Panc1 (cell line): ENCODE measurements around the gene GAP43. TPM values are rescaled to one million over a fixed set of nuclear protein-coding genes. Genes with fewer than 3 reads are reported as not detected.

Experiments
- ATAC-seq: fragments of 200-7000 bp; cut with Tn5 transposase; 2 replicates; pipeline ENCODE4 v1.9.1; 2020; ENCODE audit warnings: mild to moderate bottlenecking, moderate library complexity
- BruUV-seq: library from RNA; stranded (reverse); fragments of 400-500 nt; replicated peaks from 2 replicates; lab custom pipeline; 2021; lab: Mats Ljungman, UMichigan
- CTCF ChIA-PET: fragments of 300-600 bp; sonication (Branson Sonifier 250); formaldehyde crosslinking; loops from one replicate; lab custom pipeline; 2022; ENCODE audit warnings: antibody characterized with exemption; lab: Charles Lee
- POLR2A ChIA-PET: fragments of 300-600 bp; sonication (Branson Sonifier 250); formaldehyde crosslinking; loops from one replicate; lab custom pipeline; 2022; ENCODE audit warnings: antibody characterized with exemption; lab: Charles Lee
- DNase-seq: peaks from one replicate; pipeline ENCODE4 v3.0.0-alpha.2; 2010; ENCODE audit warnings: low read depth, low spot score
- H3K27ac ChIP-seq: 2 replicates; pipeline ENCODE4 v1.5.1; 2011; ENCODE audit warnings: mild to moderate bottlenecking, low read length, inconsistent platforms
- H3K27me3 ChIP-seq: fragments of 200-500 bp; sonication (Bioruptor generic); 2 replicates; pipeline ENCODE4 v1.6.0; 2014; ENCODE audit warnings: low read length, inconsistent platforms; ENCODE audit not compliant: control insufficient read depth, insufficient read depth
- H3K36me3 ChIP-seq: fragments of 200-500 bp; sonication (Bioruptor generic); 2 replicates; pipeline ENCODE4 v1.5.1; 2014; ENCODE audit warnings: inconsistent platforms, mild to moderate bottlenecking, low read length, moderate library complexity; ENCODE audit not compliant: control insufficient read depth, insufficient read depth
- H3K4me1 ChIP-seq: 2 replicates; pipeline ENCODE4 v1.5.1; 2011; ENCODE audit warnings: inconsistent platforms, mild to moderate bottlenecking, low read length, moderate library complexity; ENCODE audit not compliant: control insufficient read depth, insufficient read depth
- H3K4me3 ChIP-seq, 2 experiments: 2 replicates each; pipeline ENCODE4 v1.5.1; 2011 to 2012; ENCODE audit warnings: low read depth in 2 of 2, low read length in 2 of 2, mild to moderate bottlenecking in 2 of 2, inconsistent platforms in 1 of 2, moderate library complexity in 1 of 2
- H3K9me3 ChIP-seq: fragments of 200-500 bp; sonication (Bioruptor generic); 2 replicates; pipeline ENCODE4 v1.5.1; 2014; ENCODE audit warnings: low read depth, mild to moderate bottlenecking, inconsistent platforms, low read length, moderate library complexity; ENCODE audit not compliant: control insufficient read depth, insufficient read depth
- POLR2AphosphoS5 ChIP-seq: IDR thresholded peaks from 2 replicates; pipeline ENCODE4 v1.6.1; 2012; ENCODE audit warnings: mild to moderate bottlenecking, low read depth, low read length, moderate library complexity
- SIN3A ChIP-seq: IDR thresholded peaks from 2 replicates; pipeline ENCODE4 v1.6.1; 2012; ENCODE audit warnings: low read depth, mild to moderate bottlenecking, low read length, moderate library complexity, borderline replicate concordance; ENCODE audit not compliant: insufficient read depth
- TCF7L2 ChIP-seq: IDR thresholded peaks from 2 replicates; pipeline ENCODE4 v1.6.1; 2011; ENCODE audit warnings: mild to moderate bottlenecking, low read depth, low read length, inconsistent platforms
- in situ Hi-C: cut with HindIII; loops from 2 replicates; pipeline ENCODE4 v1.10.0; 2016; ENCODE audit warnings: low sequenced_read_pairs, low pct_unique_long_range_greater_than_20kb
- intact Hi-C: fragments of 100-400 bp; cut with micrococcal nuclease; formaldehyde crosslinking; loops from one replicate; pipeline ENCODE4 v1.10.0; 2022; ENCODE audit not compliant: unreplicated experiment
- total RNA-seq: library from RNA; stranded (reverse); gene quantifications from one replicate; pipeline ENCODE4 v1.2.1, GENCODE V29; 2021; ENCODE audit not compliant: unreplicated experiment
- TF ChIP-seq, protein P1 (sequence below), 2 experiments: IDR thresholded peaks; 2 replicates each; pipeline ENCODE4 v1.6.1; 2011 to 2012; ENCODE audit warnings: low read depth in 2 of 2, control low read depth in 1 of 2, low read length in 1 of 2, mild to moderate bottlenecking in 1 of 2, moderate library complexity in 1 of 2; ENCODE audit not compliant: insufficient read depth in 1 of 2
- TF ChIP-seq, protein P2 (sequence below): fragments of 450-650 bp; IDR thresholded peaks from 2 replicates; pipeline ENCODE4 v1.5.1; 2017; ENCODE audit warnings: mild to moderate bottlenecking

The GAP43 gene
- total RNA-seq, 1 experiment from 2014 or later = not detected

DNA sequence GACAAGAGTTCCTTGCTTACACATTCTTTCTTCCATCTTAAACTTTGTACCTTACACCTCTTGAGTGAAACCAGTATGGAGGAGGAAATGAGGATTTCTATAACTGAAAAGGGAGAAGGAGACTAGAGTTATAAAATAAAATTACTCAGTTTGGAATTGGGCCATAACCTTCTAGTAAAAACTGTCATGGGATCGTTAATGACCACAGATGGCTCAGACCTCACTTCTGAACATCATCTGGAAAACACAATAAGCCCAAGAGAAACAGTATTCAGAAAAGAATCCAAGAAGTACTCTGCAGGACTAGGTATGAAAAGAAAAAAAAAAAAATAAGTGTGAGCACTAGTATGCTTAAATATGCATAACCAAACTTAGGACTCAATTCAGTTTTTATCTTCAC is 12.1 kb downstream of the GAP43 start:
- H3K27me3 ChIP-seq = no peaks in the 10 kb centered on the region; the same call in 1 of the 2 replicates
- no peaks in the 10 kb centered on the region for H3K4me1 ChIP-seq
- DNase-seq (no peak), ATAC-seq (no peak)
- H3K9me3 ChIP-seq = no peaks in the 10 kb centered on the region
- TF ChIP-seq, protein P1, sequence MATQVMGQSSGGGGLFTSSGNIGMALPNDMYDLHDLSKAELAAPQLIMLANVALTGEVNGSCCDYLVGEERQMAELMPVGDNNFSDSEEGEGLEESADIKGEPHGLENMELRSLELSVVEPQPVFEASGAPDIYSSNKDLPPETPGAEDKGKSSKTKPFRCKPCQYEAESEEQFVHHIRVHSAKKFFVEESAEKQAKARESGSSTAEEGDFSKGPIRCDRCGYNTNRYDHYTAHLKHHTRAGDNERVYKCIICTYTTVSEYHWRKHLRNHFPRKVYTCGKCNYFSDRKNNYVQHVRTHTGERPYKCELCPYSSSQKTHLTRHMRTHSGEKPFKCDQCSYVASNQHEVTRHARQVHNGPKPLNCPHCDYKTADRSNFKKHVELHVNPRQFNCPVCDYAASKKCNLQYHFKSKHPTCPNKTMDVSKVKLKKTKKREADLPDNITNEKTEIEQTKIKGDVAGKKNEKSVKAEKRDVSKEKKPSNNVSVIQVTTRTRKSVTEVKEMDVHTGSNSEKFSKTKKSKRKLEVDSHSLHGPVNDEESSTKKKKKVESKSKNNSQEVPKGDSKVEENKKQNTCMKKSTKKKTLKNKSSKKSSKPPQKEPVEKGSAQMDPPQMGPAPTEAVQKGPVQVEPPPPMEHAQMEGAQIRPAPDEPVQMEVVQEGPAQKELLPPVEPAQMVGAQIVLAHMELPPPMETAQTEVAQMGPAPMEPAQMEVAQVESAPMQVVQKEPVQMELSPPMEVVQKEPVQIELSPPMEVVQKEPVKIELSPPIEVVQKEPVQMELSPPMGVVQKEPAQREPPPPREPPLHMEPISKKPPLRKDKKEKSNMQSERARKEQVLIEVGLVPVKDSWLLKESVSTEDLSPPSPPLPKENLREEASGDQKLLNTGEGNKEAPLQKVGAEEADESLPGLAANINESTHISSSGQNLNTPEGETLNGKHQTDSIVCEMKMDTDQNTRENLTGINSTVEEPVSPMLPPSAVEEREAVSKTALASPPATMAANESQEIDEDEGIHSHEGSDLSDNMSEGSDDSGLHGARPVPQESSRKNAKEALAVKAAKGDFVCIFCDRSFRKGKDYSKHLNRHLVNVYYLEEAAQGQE (IDR thresholded peaks at IDR 0.05; ENCODE audit: insufficient read depth in 1 of 2, low read depth in 2 of 2, low read length in 1 of 2) = no peak
- TF ChIP-seq SIN3A (no peak), TCF7L2 (no peak), POLR2AphosphoS5 (no peak)
- TF ChIP-seq, protein P2, sequence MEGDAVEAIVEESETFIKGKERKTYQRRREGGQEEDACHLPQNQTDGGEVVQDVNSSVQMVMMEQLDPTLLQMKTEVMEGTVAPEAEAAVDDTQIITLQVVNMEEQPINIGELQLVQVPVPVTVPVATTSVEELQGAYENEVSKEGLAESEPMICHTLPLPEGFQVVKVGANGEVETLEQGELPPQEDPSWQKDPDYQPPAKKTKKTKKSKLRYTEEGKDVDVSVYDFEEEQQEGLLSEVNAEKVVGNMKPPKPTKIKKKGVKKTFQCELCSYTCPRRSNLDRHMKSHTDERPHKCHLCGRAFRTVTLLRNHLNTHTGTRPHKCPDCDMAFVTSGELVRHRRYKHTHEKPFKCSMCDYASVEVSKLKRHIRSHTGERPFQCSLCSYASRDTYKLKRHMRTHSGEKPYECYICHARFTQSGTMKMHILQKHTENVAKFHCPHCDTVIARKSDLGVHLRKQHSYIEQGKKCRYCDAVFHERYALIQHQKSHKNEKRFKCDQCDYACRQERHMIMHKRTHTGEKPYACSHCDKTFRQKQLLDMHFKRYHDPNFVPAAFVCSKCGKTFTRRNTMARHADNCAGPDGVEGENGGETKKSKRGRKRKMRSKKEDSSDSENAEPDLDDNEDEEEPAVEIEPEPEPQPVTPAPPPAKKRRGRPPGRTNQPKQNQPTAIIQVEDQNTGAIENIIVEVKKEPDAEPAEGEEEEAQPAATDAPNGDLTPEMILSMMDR = no peak
- H3K4me3 ChIP-seq = no peak overlapping the region
- ChIA-PET POLR2A (no interaction called here), CTCF (no interaction called here)
- intact Hi-C loops = no loop called here
- H3K27ac ChIP-seq = no peak overlapping the region
- H3K36me3 ChIP-seq = no peaks in the 10 kb centered on the region
- in situ Hi-C loops = no loop called here
- no TSS peak for BruUV-seq

DNA sequence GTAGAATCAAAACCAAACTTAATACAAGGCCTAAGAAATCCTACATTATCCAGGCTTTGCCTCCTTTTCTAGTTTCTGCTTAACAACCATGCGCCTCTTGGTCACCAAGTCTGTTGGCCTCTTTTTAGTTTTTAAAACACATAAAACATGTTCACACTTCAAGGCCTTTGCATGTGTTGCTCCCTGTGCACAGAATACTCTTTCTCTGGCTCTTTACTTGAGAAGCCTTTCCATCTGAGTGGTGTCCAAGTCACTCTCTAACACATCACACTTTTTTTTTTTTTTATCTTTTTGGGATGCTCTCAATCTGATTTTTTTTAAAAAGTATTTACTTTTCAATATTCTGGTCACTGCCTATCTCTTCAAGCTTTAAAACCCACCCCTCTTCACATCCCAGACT is 14.9 kb downstream of the GAP43 start:
- no peaks in the 10 kb centered on the region for H3K27me3 ChIP-seq
- H3K4me1 ChIP-seq = no peaks in the 10 kb centered on the region
- DNase-seq = no peak
- ATAC-seq = no peak
- H3K9me3 ChIP-seq = no peaks in the 10 kb centered on the region
- CTCF ChIA-PET = interaction anchor here (0.7 kb wide), 1 partner anchor 455 kb away, joined by 3 read pairs; no protein-coding TSS in a partner anchor
- no peaks in the 10 kb centered on the region for H3K36me3 ChIP-seq
- no peak for TF ChIP-seq TCF7L2
- TF ChIP-seq SIN3A = no peak
- TF ChIP-seq, protein P1 (IDR thresholded peaks at IDR 0.05; ENCODE audit: insufficient read depth in 1 of 2, low read depth in 2 of 2, low read length in 1 of 2) = no peak
- TF ChIP-seq POLR2AphosphoS5 = no peak
- TF ChIP-seq, protein P2 = no peak
- in situ Hi-C loops = no loop called here
- intact Hi-C loops = no loop called here
- BruUV-seq = no TSS peak
- no peak overlapping the region for H3K27ac ChIP-seq
- no peak overlapping the region for H3K4me3 ChIP-seq
- POLR2A ChIA-PET = no interaction called here
